H1 (cell line): ENCODE results near the gene LRRK1. TPM values are rescaled to one million over a fixed set of nuclear protein-coding genes. Genes with fewer than 3 reads are reported as not detected.

Source experiments
- CTCF ChIA-PET: fragments of 300-600 bp; sonication (Branson Sonifier 250); formaldehyde crosslinking; loops from one replicate; lab custom pipeline; 2021; ENCODE audit not compliant: partially characterized antibody; lab: Charles Lee
- POLR2A ChIA-PET: fragments of 300-600 bp; sonication (Branson Sonifier 250); formaldehyde crosslinking; loops from one replicate; lab custom pipeline; 2021; ENCODE audit warnings: inconsistent platforms; ENCODE audit not compliant: partially characterized antibody; lab: Charles Lee
- DNase-seq, 2 experiments: peaks; one replicate each; pipeline versions ENCODE4 v3.0.0 to v3.0.0-alpha.2; 2010 to 2022; ENCODE audit warnings: low spot score in 2 of 2, low read depth in 1 of 2, mixed read lengths in 1 of 2
- FAIRE-seq: peaks from 2 replicates; lab custom pipeline; 2011; peaks lifted over from hg19 to GRCh38; lab: Jason Lieb, UNC
- H2AFZ ChIP-seq: 2 replicates; pipeline ENCODE4 v1.8.1; 2012; ENCODE audit warnings: low read length, inconsistent platforms
- H2AK5ac ChIP-seq: 2 replicates; pipeline ENCODE4 v1.6.1; 2013; ENCODE audit warnings: low read depth, low read length
- H2BK120ac ChIP-seq: replicated peaks from 2 replicates; pipeline ENCODE3; 2013; ENCODE audit warnings: low read depth, low read length, inconsistent platforms
- H2BK12ac ChIP-seq: 2 replicates; pipeline ENCODE4 v1.6.1; 2013; ENCODE audit warnings: low read depth, low read length
- H2BK15ac ChIP-seq: 2 replicates; pipeline ENCODE4 v1.6.1; 2013; ENCODE audit warnings: low read length
- H2BK20ac ChIP-seq: 2 replicates; pipeline ENCODE4 v1.6.1; 2013; ENCODE audit warnings: low read length
- H2BK5ac ChIP-seq: 2 replicates; pipeline ENCODE4 v1.6.1; 2013; ENCODE audit warnings: low read depth, low read length
- H3K14ac ChIP-seq: 2 replicates; pipeline ENCODE4 v1.6.1; 2013; ENCODE audit warnings: inconsistent platforms; ENCODE audit not compliant: insufficient read length
- H3K18ac ChIP-seq: 2 replicates; pipeline ENCODE4 v1.6.1; 2013; ENCODE audit warnings: low read length; ENCODE audit errors: extremely low read depth
- H3K23ac ChIP-seq: 2 replicates; pipeline ENCODE4 v1.6.1; 2013; ENCODE audit warnings: inconsistent platforms; ENCODE audit not compliant: insufficient read length
- H3K23me2 ChIP-seq: 2 replicates; pipeline ENCODE4 v1.6.1; 2013; ENCODE audit warnings: low read depth, low read length
- H3K27ac ChIP-seq: 2 replicates; pipeline ENCODE4 v1.6.1; 2011; ENCODE audit warnings: low read depth, low read length, inconsistent platforms
- H3K27me3 ChIP-seq, 4 experiments: replicated peaks in 1 of 4; 1 replicate in 1 of 4; 2 replicates in 3 of 4; pipeline versions ENCODE4 v1.6.1 to v1.8.1; 2011 to 2013; ENCODE audit warnings: low read length in 3 of 4, mild to moderate bottlenecking in 3 of 4, inconsistent platforms in 2 of 4, mixed read lengths in 2 of 4, moderate library complexity in 1 of 4; ENCODE audit not compliant: control insufficient read depth in 3 of 4, insufficient read depth in 3 of 4; ENCODE audit errors: extremely low read depth in 1 of 4
- H3K36me3 ChIP-seq, 4 experiments: 2 replicates each; pipeline versions ENCODE4 v1.6.1 to v1.8.1; 2011 to 2013; ENCODE audit warnings: mild to moderate bottlenecking in 4 of 4, low read length in 3 of 4, moderate library complexity in 2 of 4, control low read depth in 1 of 4, inconsistent platforms in 1 of 4; ENCODE audit not compliant: insufficient read depth in 4 of 4, control insufficient read depth in 2 of 4
- H3K4ac ChIP-seq: replicated peaks from 2 replicates; pipeline ENCODE3; 2013; ENCODE audit warnings: low read length, low read depth, mixed read lengths, inconsistent platforms; ENCODE audit not compliant: insufficient read length
- H3K4me1 ChIP-seq, 4 experiments: replicated peaks in 1 of 4; 1 replicate in 1 of 4; 2 replicates in 3 of 4; pipeline versions ENCODE4 v1.6.1 to v1.8.1; 2011 to 2013; ENCODE audit warnings: low read length in 3 of 4, inconsistent platforms in 2 of 4, mixed read lengths in 1 of 4; ENCODE audit not compliant: insufficient read depth in 4 of 4, control insufficient read depth in 3 of 4
- H3K4me2 ChIP-seq, 2 experiments: 2 replicates each; pipeline versions ENCODE4 v1.6.1 to v1.8.1; 2011 to 2013; ENCODE audit warnings: low read depth in 2 of 2, low read length in 2 of 2, control low read depth in 1 of 2, inconsistent platforms in 1 of 2, mild to moderate bottlenecking in 1 of 2; ENCODE audit not compliant: insufficient read depth in 1 of 2
- H3K4me3 ChIP-seq, 4 experiments: fragments of 200-600, 300-600 bp in 1 of 4; sonication (generic), shearing (Covaris generic), sonication (Bioruptor Twin) in 1 of 4; 2 replicates each; pipeline versions ENCODE4 v1.5.1 to v1.8.1; 2011 to 2016; ENCODE audit warnings: low read length in 4 of 4, low read depth in 3 of 4, control low read depth in 2 of 4, inconsistent platforms in 2 of 4, mild to moderate bottlenecking in 2 of 4, mixed read lengths in 1 of 4, moderate library complexity in 1 of 4; ENCODE audit not compliant: insufficient read depth in 2 of 4; ENCODE audit errors: extremely low read depth in 1 of 4
- H3K56ac ChIP-seq: replicated peaks from 2 replicates; pipeline ENCODE3; 2013; ENCODE audit warnings: low read depth, mild to moderate bottlenecking, mixed read lengths, low read length, inconsistent platforms; ENCODE audit not compliant: insufficient read length
- H3K79me1 ChIP-seq: 2 replicates; pipeline ENCODE4 v1.6.1; 2013; ENCODE audit warnings: low read depth, low read length, control low read depth
- H3K79me2 ChIP-seq, 2 experiments: 2 replicates each; pipeline versions ENCODE4 v1.6.1 to v1.8.1; 2012 to 2013; ENCODE audit warnings: low read length in 2 of 2, mild to moderate bottlenecking in 2 of 2, inconsistent platforms in 1 of 2; ENCODE audit not compliant: insufficient read depth in 2 of 2, control insufficient read depth in 1 of 2
- H3K9ac ChIP-seq, 4 experiments: replicated peaks in 1 of 4; 1 replicate in 1 of 4; 2 replicates in 3 of 4; pipeline versions ENCODE4 v1.6.1 to v1.8.1; 2011 to 2013; ENCODE audit warnings: low read depth in 3 of 4, low read length in 3 of 4, control low read depth in 2 of 4, mild to moderate bottlenecking in 2 of 4, moderate library complexity in 2 of 4, inconsistent platforms in 1 of 4; ENCODE audit errors: extremely low read depth in 1 of 4
- H3K9me3 ChIP-seq, 2 experiments: 2 replicates each; pipeline versions ENCODE4 v1.6.1 to v1.8.1; 2012 to 2013; ENCODE audit warnings: mild to moderate bottlenecking in 2 of 2, moderate library complexity in 2 of 2, control low read depth in 1 of 2, inconsistent platforms in 1 of 2, low read depth in 1 of 2, low read length in 1 of 2, mixed read lengths in 1 of 2; ENCODE audit not compliant: insufficient read depth in 2 of 2
- H4K20me1 ChIP-seq, 2 experiments: replicated peaks in 1 of 2; 2 replicates each; pipeline versions ENCODE3 to v1.8.1; 2011 to 2013; ENCODE audit warnings: inconsistent platforms in 2 of 2, low read length in 2 of 2, mild to moderate bottlenecking in 1 of 2; ENCODE audit not compliant: insufficient read depth in 2 of 2, control insufficient read depth in 1 of 2
- H4K5ac ChIP-seq: 2 replicates; pipeline ENCODE4 v1.6.1; 2013; ENCODE audit warnings: low read length, low read depth, mixed read lengths, inconsistent platforms; ENCODE audit not compliant: insufficient read length
- H4K8ac ChIP-seq: 2 replicates; pipeline ENCODE4 v1.8.0; 2013; ENCODE audit warnings: mild to moderate bottlenecking, moderate library complexity, low read length, inconsistent platforms; ENCODE audit not compliant: insufficient read depth; ENCODE audit errors: extremely low read depth
- H4K91ac ChIP-seq: replicated peaks from 2 replicates; pipeline ENCODE3; 2013; ENCODE audit warnings: low read length, mixed read lengths, inconsistent platforms; ENCODE audit not compliant: insufficient read length
- CREB1 ChIP-seq: IDR thresholded peaks from 2 replicates; pipeline ENCODE4 v1.6.1; 2012; ENCODE audit warnings: inconsistent platforms
- GTF2F1 ChIP-seq: IDR thresholded peaks from 2 replicates; pipeline ENCODE4 v1.6.1; 2012; ENCODE audit warnings: low read depth, low read length, improper control_type of control experiment, borderline replicate concordance
- HDAC6 ChIP-seq: IDR thresholded peaks from one replicate; pipeline ENCODE4 v1.7.1; 2012; ENCODE audit warnings: low read depth, mild to moderate bottlenecking, inconsistent platforms, low read length, moderate library complexity
- JUND ChIP-seq: IDR thresholded peaks from 2 replicates; pipeline ENCODE4 v1.6.1; 2011; ENCODE audit warnings: mild to moderate bottlenecking, improper control_type of control experiment, low read length
- RNF2 ChIP-seq: fragments of 200-900, 300-1000 bp; sonication (generic); IDR thresholded peaks from 2 replicates; pipeline ENCODE4 v1.7.1; 2016; ENCODE audit warnings: borderline replicate concordance, low read depth, mild to moderate bottlenecking, antibody characterized with exemption, low read length; ENCODE audit not compliant: poor library complexity, severe bottlenecking; ENCODE audit errors: missing control alignments
- TCF12 ChIP-seq: IDR thresholded peaks from 2 replicates; pipeline ENCODE4 v1.6.1; 2011; ENCODE audit warnings: low read depth, mild to moderate bottlenecking, low read length
- WGBS, 2 experiments: shearing (Covaris generic) in 1 of 2; methylation state at CpG; one replicate each; pipeline versions ENCODE4 v1.1.6 to v1.1.7; 2013 to 2015; ENCODE audit warnings: low lambda C conversion rate in 2 of 2, mixed read lengths in 2 of 2, inconsistent platforms in 1 of 2, low coverage in 1 of 2, missing lambda C conversion rate in 1 of 2; ENCODE audit not compliant: insufficient replicate concordance in 2 of 2, insufficient coverage in 1 of 2, insufficient read length in 1 of 2; ENCODE audit errors: extremely low coverage in 1 of 2, missing lambda C conversion rate in 1 of 2; 5-methylcytosine and 5-hydroxymethylcytosine counted together
- polyA plus RNA-seq, 7 experiments: library from polyadenylated mRNA; depleted of rRNA in 3 of 7; stranded (reverse) in 5 of 7; unstranded in 2 of 7; fragments of >200 nt in 5 of 7; fragments of 200-250 nt in 2 of 7; gene quantifications; 1 replicate in 5 of 7; 2 replicates in 1 of 7; 4 replicates in 1 of 7; pipeline versions ENCODE4 v1.2.1 to v1.2.3, GENCODE V29; 2011 to 2013; ENCODE audit warnings: missing spikeins in 2 of 7, mixed read lengths in 2 of 7
- total RNA-seq: library from RNA; stranded (reverse); fragmentation: NEBNext Ultra II Directional; extraction: Animal tissue kit (Norgen Biotek cat#: 25700); gene quantifications from 2 replicates; pipeline ENCODE4 v1.2.1, GENCODE V29; 2021

LRRK1 gene
- total and polyA plus RNA-seq, 2 of the 8 experiments (the other 6 are each of a cell fraction or from before 2014, with no cell fraction given), result 1.2 to 3.6 TPM

GRCh38 chr15:100942656-100943425 is 23.7 kb downstream of the LRRK1 start:
- no peak overlapping the region for H2BK12ac ChIP-seq
- no peak overlapping the region for H3K9ac ChIP-seq
- peaks cover 8% of the 10 kb centered on the region; the same call in 1 of the 2 replicates for H3K23me2 ChIP-seq
- H2BK5ac ChIP-seq, result no peak overlapping the region
- CTCF ChIA-PET, result interaction anchor here (0.6 to 2.7 kb wide), 6 partner anchors 14 to 66 kb away, joined by 3 to 9 read pairs (median 4); no protein-coding TSS in a partner anchor
- no peak overlapping the region for H2AK5ac ChIP-seq
- no peak overlapping the region for H3K23ac ChIP-seq
- no peak overlapping the region for H4K91ac ChIP-seq
- H4K20me1 ChIP-seq, result no peaks in the 10 kb centered on the region
- H3K14ac ChIP-seq, result no peak overlapping the region
- H4K5ac ChIP-seq, result no peak overlapping the region
- H3K18ac ChIP-seq, result no peak overlapping the region
- no peak overlapping the region for H3K27ac ChIP-seq
- peaks cover 0 to 1% (median 0%) of the 10 kb centered on the region in 4 experiments; a peak in 2 of 7 replicates for H3K4me1 ChIP-seq
- H3K9me3 ChIP-seq, result no peaks in the 10 kb centered on the region
- no peaks in the 10 kb centered on the region for H3K79me2 ChIP-seq
- no peak overlapping the region for H2BK20ac ChIP-seq
- H4K8ac ChIP-seq, result no peak overlapping the region
- H3K4me2 ChIP-seq, result no peak overlapping the region
- H3K79me1 ChIP-seq, result no peaks in the 10 kb centered on the region
- no peak overlapping the region for H3K56ac ChIP-seq
- H2AFZ ChIP-seq, result no peak overlapping the region
- no peak overlapping the region for H2BK120ac ChIP-seq
- DNase-seq (no peak), FAIRE-seq (no peak)
- H2BK15ac ChIP-seq, result no peak overlapping the region
- no peak for TF ChIP-seq TCF12
- TF ChIP-seq RNF2, result no peak
- no peak for TF ChIP-seq HDAC6
- no peak for TF ChIP-seq JUND
- TF ChIP-seq GTF2F1, result no peak
- no peak for TF ChIP-seq CREB1
- TF ChIP-seq, all 59 proteins: peak for 0
- Histone ChIP-seq H3K36me3 (no peaks in the 10 kb centered on the region), H3K27me3 (no peaks in the 10 kb centered on the region), H3K4ac (no peak overlapping the region), H3K4me3 (no peak overlapping the region)
- POLR2A ChIA-PET, result interaction anchor here (0.6 kb wide), 1 partner anchor 29 kb away, joined by 3 read pairs; no protein-coding TSS in a partner anchor
- WGBS, 2 experiments, result 85% methylated on average over 10 of the region's 10 CpGs; no CpG with 5 or more reads in 1 of the 2 experiments
